IMR-90 (cell line): ENCODE measurements around the gene RAD51AP1. TPM values are rescaled to one million over a fixed set of nuclear protein-coding genes. Genes with fewer than 3 reads are reported as not detected.

Experiments
- ATAC-seq: fragments of 200-7000 bp; cut with Tn5 transposase; 2 replicates; pipeline ENCODE4 v1.9.1; 2020; ENCODE audit warnings: low read depth, mild to moderate bottlenecking, moderate library complexity
- BruUV-seq: library from RNA; stranded (reverse); fragments of 400-500 nt; replicated peaks from 2 replicates; lab custom pipeline; 2021; lab: Mats Ljungman, UMichigan
- CTCF ChIA-PET: fragments of 300-600 bp; formaldehyde crosslinking; extraction: SDS; loops from one replicate; lab custom pipeline; 2021; ENCODE audit warnings: antibody characterized with exemption; lab: Yijun Ruan, JAX
- POLR2A ChIA-PET: fragments of 300-600 bp; sonication (Branson Sonifier 250); formaldehyde crosslinking; loops from one replicate; lab custom pipeline; 2022; ENCODE audit warnings: antibody characterized with exemption; ENCODE audit not compliant: unreplicated experiment; lab: Charles Lee
- DNase-seq: peaks from one replicate; pipeline ENCODE4 v3.0.0; 2013
- H2AFZ ChIP-seq: replicated peaks from 2 replicates; pipeline ENCODE3; 2013; ENCODE audit warnings: low read length, mild to moderate bottlenecking; ENCODE audit not compliant: poor library complexity
- H2AK5ac ChIP-seq: 2 replicates; pipeline ENCODE4 v1.6.1; 2013; ENCODE audit warnings: low read depth, low read length, inconsistent platforms
- H2AK9ac ChIP-seq: replicated peaks from 2 replicates; pipeline ENCODE3; 2013; ENCODE audit warnings: mild to moderate bottlenecking, low read depth, low read length, moderate library complexity; ENCODE audit not compliant: poor library complexity
- H2BK120ac ChIP-seq: 2 replicates; pipeline ENCODE4 v1.6.1; 2013; ENCODE audit warnings: low read depth, low read length, inconsistent platforms
- H2BK15ac ChIP-seq: 3 replicates; pipeline ENCODE4 v1.6.1; 2013; ENCODE audit warnings: low read depth, low read length, inconsistent platforms
- H2BK20ac ChIP-seq: 2 replicates; pipeline ENCODE4 v1.6.1; 2013; ENCODE audit warnings: low read depth, mild to moderate bottlenecking, inconsistent platforms, low read length, moderate library complexity
- H2BK5ac ChIP-seq: 2 replicates; pipeline ENCODE4 v1.6.1; 2013; ENCODE audit warnings: mild to moderate bottlenecking, low read depth, low read length, inconsistent platforms; ENCODE audit not compliant: poor library complexity, severe bottlenecking
- H3K14ac ChIP-seq: replicated peaks from 2 replicates; pipeline ENCODE4 v1.6.1; 2013; ENCODE audit warnings: low read depth, low read length, inconsistent platforms
- H3K18ac ChIP-seq: 2 replicates; pipeline ENCODE4 v1.6.1; 2013; ENCODE audit warnings: low read depth, low read length, control low read depth
- H3K23ac ChIP-seq: 2 replicates; pipeline ENCODE4 v1.6.1; 2013; ENCODE audit warnings: low read depth, low read length, inconsistent platforms
- H3K27ac ChIP-seq: 2 replicates; pipeline ENCODE4 v1.5.1; 2013; ENCODE audit warnings: mild to moderate bottlenecking, control low read depth, low read length; ENCODE audit not compliant: insufficient read depth
- H3K27me3 ChIP-seq: 2 replicates; pipeline ENCODE4 v1.6.1; 2013; ENCODE audit warnings: low read length; ENCODE audit not compliant: control insufficient read depth, insufficient read depth
- H3K36me3 ChIP-seq: 2 replicates; pipeline ENCODE4 v1.6.1; 2013; ENCODE audit warnings: low read length, mixed read lengths; ENCODE audit not compliant: control insufficient read depth, insufficient read depth
- H3K4ac ChIP-seq: 2 replicates; pipeline ENCODE4 v1.6.1; 2013; ENCODE audit warnings: low read depth, low read length, inconsistent platforms
- H3K4me1 ChIP-seq: 2 replicates; pipeline ENCODE4 v1.6.1; 2013; ENCODE audit warnings: low read length, mixed read lengths; ENCODE audit not compliant: control insufficient read depth, insufficient read depth
- H3K4me2 ChIP-seq: 2 replicates; pipeline ENCODE4 v1.6.1; 2013; ENCODE audit warnings: low read depth, mild to moderate bottlenecking, control low read depth, low read length, moderate library complexity
- H3K4me3 ChIP-seq: 2 replicates; pipeline ENCODE4 v1.5.1; 2013; ENCODE audit warnings: low read depth, mild to moderate bottlenecking, control low read depth, low read length, moderate library complexity; ENCODE audit not compliant: insufficient read depth
- H3K56ac ChIP-seq: 2 replicates; pipeline ENCODE4 v1.6.1; 2013; ENCODE audit warnings: low read length, inconsistent platforms; ENCODE audit not compliant: insufficient read depth; ENCODE audit errors: extremely low read depth
- H3K79me1 ChIP-seq, 2 experiments: 2 replicates each; pipeline ENCODE4 v1.6.1; 2013; ENCODE audit warnings: low read length in 2 of 2, inconsistent platforms in 1 of 2, low read depth in 1 of 2
- H3K9ac ChIP-seq: 2 replicates; pipeline ENCODE4 v1.6.1; 2013; ENCODE audit warnings: low read depth, low read length, control low read depth
- H3K9me1 ChIP-seq: 2 replicates; pipeline ENCODE4 v1.6.1; 2013; ENCODE audit warnings: low read length, inconsistent platforms; ENCODE audit not compliant: insufficient read depth
- H3K9me3 ChIP-seq: 2 replicates; pipeline ENCODE4 v1.6.1; 2013; ENCODE audit warnings: low read length; ENCODE audit not compliant: control insufficient read depth, insufficient read depth
- H4K20me1 ChIP-seq: 2 replicates; pipeline ENCODE4 v1.6.1; 2013; ENCODE audit warnings: low read length, inconsistent platforms; ENCODE audit not compliant: insufficient read depth
- H4K5ac ChIP-seq: 2 replicates; pipeline ENCODE4 v1.6.1; 2013; ENCODE audit warnings: mild to moderate bottlenecking, low read depth, low read length, control low read depth
- H4K8ac ChIP-seq, 2 experiments: 2 replicates each; pipeline ENCODE4 v1.6.1; 2013; ENCODE audit warnings: low read depth in 2 of 2, low read length in 2 of 2, control low read depth in 1 of 2, inconsistent platforms in 1 of 2
- H4K91ac ChIP-seq: 2 replicates; pipeline ENCODE4 v1.6.1; 2013; ENCODE audit warnings: low read depth, low read length, inconsistent platforms; ENCODE audit not compliant: insufficient read depth
- CEBPB ChIP-seq: IDR thresholded peaks from 2 replicates; pipeline ENCODE4 v1.6.1; 2012; ENCODE audit warnings: low read depth, low read length, improper control_type of control experiment
- RAD21 ChIP-seq: IDR thresholded peaks from 2 replicates; pipeline ENCODE4 v1.6.1; 2012; ENCODE audit warnings: low read length, improper control_type of control experiment
- WGBS, 2 experiments: methylation state at CpG; one replicate each; pipeline versions ENCODE4 v1.1.5 to v1.1.7; 2013; ENCODE audit warnings: missing lambda C conversion rate in 2 of 2; ENCODE audit not compliant: insufficient read length in 1 of 2; ENCODE audit errors: extremely low coverage in 2 of 2; 5-methylcytosine and 5-hydroxymethylcytosine counted together
- dilution Hi-C: fragments of 300-500 bp; cut with HindIII; formaldehyde crosslinking; loops from one replicate; pipeline ENCODE4 v1.14.3; 2018; ENCODE audit warnings: low sequenced_read_pairs; ENCODE audit not compliant: unreplicated experiment
- in situ Hi-C: fragments of 300-500 bp; cut with MboI; formaldehyde crosslinking; loops from 3 replicates; pipeline ENCODE4 v1.14.3; 2019; ENCODE audit warnings: low sequenced_read_pairs, inconsistent platforms, mixed read lengths
- intact Hi-C: fragments of 100-400 bp; cut with micrococcal nuclease; formaldehyde crosslinking; loops from 2 replicates; pipeline ENCODE4 v1.10.0; 2022
- polyA plus RNA-seq, 3 experiments: library from polyadenylated mRNA; depleted of rRNA; stranded (reverse); fragments of >200 nt; gene quantifications; 2 replicates each; pipeline ENCODE4 v1.2.3, GENCODE V29; 2012; ENCODE audit warnings: low replicate concordance in 1 of 3
- total RNA-seq: library from RNA; depleted of rRNA; stranded (reverse); fragments of >200 nt; gene quantifications from 2 replicates; pipeline ENCODE4 v1.2.3, GENCODE V29; 2012

The RAD51AP1 gene
- total and polyA plus RNA-seq, 2 of the 4 experiments (the other 2 are of a cell fraction) = 6.5 to 10.2 TPM

- peaks cover 4% of the 10 kb centered on the region; the same call in 1 of the 2 replicates for H3K36me3 ChIP-seq
- no peaks in the 10 kb centered on the region for H4K20me1 ChIP-seq
- no peaks in the 10 kb centered on the region; a peak in 1 of 4 replicates for H3K79me1 ChIP-seq
- dilution Hi-C loops (no loop called here), in situ Hi-C loops (no loop called here), intact Hi-C loops (no loop called here)
- H2BK15ac ChIP-seq = no peak overlapping the region
- H3K4ac ChIP-seq = no peak overlapping the region
- H2AK9ac ChIP-seq = no peak overlapping the region
- ChIA-PET POLR2A (no interaction called here), CTCF (no interaction called here)
- no TSS peak for BruUV-seq
- no peaks in the 10 kb centered on the region for H3K4me1 ChIP-seq
- H2BK5ac ChIP-seq = no peak overlapping the region
- no peaks in the 10 kb centered on the region for H3K9me3 ChIP-seq
- DNase-seq (peak; percentile 5), ATAC-seq (no peak)
- H2AFZ ChIP-seq = no peak overlapping the region
- H3K27ac ChIP-seq = no peak overlapping the region
- H4K8ac ChIP-seq = no peak overlapping the region
- TF ChIP-seq CEBPB = peak; percentile 50
- TF ChIP-seq RAD21 = no peak
- H3K4me2 ChIP-seq = no peak overlapping the region
- H3K23ac ChIP-seq = no peak overlapping the region
- H2BK20ac ChIP-seq = no peak overlapping the region
- H3K4me3 ChIP-seq = no peak overlapping the region
- H4K91ac ChIP-seq = no peak overlapping the region
- H3K56ac ChIP-seq = no peak overlapping the region
- H2AK5ac ChIP-seq = no peak overlapping the region
- H2BK120ac ChIP-seq = no peak overlapping the region
- no peaks in the 10 kb centered on the region for H3K27me3 ChIP-seq
- no peak overlapping the region for H3K9ac ChIP-seq
- no CpG with 5 or more reads among the region's 2 CpGs for WGBS, 2 experiments
- H4K5ac ChIP-seq = no peak overlapping the region
- no peaks in the 10 kb centered on the region for H3K9me1 ChIP-seq
- H3K18ac ChIP-seq = no peak overlapping the region
- no peak overlapping the region for H3K14ac ChIP-seq
These were observed 17.1 kb downstream of the RAD51AP1 start for GRCh38 chr12:4555804-4556203.
